Nucleus accumbens (tissue), 56 donors: ENCODE results near the gene DNAAF3.
A peak's percentile ranks its signal among the peaks of the same experiment; 100 is the strongest.

ENCODE experiments used
- DNase-seq, 56 donors: peaks; one replicate each; lab custom pipeline; 2025; lab: John Stamatoyannopoulos, UW

DNAAF3 gene

DNA sequence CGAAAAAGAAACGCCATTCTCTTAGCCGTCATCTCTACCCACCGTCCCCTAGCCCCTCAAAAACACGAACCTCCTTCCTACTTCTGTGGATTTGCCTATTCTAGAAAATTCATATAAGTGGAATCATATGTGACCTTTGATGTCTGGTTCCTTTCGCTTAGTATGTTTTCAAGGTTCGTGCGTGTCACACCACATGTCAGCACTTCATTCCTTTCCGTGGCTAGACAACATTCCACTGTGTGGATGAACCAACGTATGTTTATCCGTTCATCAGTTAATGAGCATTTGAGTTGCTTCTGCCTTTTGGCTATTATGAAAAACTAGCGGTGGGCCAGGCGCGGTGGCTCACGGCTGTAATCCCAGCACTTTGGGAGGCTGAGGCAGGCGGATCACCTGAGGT is 35.0 kb downstream of the DNAAF3 start:
- no peak for DNase-seq

DNA sequence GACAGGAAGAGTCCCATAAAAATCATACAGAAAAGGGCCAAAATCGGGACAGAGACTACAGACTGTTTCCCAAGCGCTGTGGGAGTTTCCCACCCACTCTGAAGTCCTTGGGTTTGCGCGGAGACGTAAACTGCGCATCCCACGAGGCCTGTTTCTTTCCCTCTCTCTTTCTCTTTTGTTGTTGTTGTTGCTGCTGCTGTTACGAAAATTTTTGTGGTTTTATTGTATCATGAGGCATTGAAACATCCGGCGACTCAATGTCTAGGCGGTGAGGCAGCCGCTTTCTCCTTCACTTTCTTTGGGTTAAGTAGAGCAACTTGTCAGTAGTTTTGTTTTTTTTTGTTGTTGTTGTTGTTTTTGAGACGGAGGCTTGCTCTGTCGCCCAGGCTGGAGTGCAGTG is 47.4 kb downstream of the DNAAF3 start:
- DNase-seq, result no peak

DNA sequence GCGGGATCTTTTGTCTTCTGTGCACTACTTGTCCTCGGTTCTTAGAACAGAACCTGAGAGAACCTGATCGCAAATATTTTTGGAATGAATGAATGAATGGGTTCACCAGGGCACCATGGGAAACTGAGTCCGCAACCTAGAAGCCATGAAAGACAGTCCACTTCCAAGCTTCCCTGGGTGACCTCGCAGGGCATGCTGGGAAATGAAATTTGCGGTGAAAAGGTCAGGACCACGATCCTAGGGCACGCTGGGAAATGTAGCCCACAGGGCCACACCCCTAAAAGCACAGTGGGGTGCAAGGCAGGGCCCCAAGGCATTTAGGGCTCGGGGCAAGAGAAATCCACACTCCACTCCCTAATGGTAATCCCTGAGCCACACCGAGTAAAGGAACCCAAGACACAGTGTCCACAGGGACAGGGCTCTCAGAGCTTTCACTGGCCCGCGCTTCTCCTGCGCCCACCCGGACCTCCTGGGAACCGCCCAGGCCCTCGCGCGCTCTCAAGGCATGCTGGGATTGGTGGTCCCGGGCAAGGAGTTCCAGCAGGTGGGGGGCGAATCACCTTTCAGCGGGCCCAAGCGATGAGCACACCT is 47.9 kb downstream of the DNAAF3 start:
- DNase-seq, result peak in 54 of 56 donors; percentile 13 to 89 (median 62)

DNA sequence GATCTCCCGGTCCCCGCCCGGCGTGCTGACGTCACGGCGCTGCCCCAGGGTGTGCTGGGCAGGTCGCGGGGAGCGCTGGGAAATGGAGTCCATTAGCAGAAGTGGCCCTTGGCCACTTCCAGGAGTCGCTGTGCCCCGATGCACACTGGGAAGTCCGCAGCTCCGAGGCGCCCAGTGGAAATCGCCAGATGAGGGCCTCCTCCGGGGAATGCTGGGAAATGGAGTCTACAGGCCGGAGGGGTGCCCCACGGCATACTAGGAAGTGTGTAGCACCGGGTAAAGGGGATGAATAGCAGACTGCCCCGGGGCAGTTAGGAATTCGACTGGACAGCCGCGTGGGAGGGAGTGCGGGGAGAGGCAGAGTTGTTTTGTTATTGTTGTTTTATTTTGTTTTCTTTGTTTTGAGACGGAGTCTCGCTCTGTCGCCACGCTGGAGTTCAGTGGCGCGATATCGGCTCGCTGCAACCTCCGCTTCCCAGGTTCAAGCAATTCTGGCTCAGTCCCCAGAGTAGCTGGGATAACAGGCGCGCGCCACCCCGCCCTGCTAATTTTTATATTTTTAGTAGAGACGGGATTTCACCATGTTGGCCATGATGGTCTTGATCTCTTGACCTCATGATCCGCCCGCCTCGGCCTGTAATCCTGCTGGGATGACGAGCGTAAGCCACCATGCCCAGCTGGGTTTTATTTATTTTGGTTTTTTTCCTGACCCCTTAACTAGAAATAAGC is 48.6 kb downstream of the DNAAF3 start:
- peak; percentile 82 to 99 (median 98) for DNase-seq

DNA sequence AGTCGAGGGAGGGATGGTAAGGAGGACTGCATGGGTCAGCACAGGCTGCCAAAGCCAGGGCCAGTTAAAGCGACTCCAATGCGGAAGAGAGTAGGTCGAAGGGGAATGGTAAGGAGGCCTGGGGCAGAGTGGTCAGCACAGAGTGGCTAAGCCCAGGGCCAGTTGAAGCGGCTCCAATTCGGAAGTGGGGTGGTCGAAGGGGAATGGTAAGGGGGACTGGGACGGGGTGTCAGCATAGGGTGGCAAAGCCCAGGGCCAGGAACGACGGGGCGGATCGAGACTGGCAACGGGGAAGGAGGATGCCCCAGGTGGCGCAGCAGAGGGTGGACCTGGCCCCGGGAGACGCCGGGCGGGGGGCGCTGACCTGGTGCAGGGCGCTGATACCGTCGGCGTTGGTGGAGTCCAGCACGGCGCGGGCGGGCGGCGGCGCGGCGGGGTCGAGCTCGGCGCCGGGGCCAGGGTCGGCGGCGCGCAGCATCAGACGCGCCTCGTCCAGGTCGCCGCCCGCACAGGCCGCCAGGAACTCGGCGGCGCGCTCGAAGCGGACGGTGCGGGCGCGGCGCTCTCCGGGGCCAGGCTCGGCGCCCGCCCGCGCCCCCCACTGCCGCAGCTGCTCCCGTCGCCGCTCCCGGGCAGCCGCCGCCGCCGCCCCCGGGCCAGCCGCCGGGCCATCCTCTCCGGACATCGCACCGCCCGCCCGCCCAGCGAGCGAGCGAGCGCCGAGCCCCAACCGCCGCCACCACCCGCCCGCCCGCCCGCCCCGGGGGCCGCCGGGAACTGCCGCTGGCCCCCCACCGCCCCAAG is 49.4 kb downstream of the DNAAF3 start, which contains the start of gene PPP1R12C:
PPP1R12C (minus strand) TSS at position 779 of the 804 bp plus-strand sequence; CDS start at position 685, 94 bp downstream.
- peak in 8 of 56 donors; percentile 16 to 68 (median 26) for DNase-seq

DNA sequence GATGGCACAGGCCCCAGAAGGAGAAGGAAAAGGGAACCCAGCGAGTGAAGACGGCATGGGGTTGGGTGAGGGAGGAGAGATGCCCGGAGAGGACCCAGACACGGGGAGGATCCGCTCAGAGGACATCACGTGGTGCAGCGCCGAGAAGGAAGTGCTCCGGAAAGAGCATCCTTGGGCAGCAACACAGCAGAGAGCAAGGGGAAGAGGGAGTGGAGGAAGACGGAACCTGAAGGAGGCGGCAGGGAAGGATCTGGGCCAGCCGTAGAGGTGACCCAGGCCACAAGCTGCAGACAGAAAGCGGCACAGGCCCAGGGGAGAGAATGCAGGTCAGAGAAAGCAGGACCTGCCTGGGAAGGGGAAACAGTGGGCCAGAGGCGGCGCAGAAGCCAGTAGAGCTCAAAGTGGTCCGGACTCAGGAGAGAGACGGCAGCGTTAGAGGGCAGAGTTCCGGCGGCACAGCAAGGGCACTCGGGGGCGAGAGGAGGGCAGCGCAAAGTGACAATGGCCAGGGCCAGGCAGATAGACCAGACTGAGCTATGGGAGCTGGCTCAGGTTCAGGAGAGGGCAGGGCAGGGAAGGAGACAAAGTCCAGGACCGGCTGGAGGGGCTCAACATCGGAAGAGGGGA is 50.1 kb downstream of the DNAAF3 start:
- DNase-seq, result peak in 53 of 56 donors; percentile 3 to 84 (median 51)

DNA sequence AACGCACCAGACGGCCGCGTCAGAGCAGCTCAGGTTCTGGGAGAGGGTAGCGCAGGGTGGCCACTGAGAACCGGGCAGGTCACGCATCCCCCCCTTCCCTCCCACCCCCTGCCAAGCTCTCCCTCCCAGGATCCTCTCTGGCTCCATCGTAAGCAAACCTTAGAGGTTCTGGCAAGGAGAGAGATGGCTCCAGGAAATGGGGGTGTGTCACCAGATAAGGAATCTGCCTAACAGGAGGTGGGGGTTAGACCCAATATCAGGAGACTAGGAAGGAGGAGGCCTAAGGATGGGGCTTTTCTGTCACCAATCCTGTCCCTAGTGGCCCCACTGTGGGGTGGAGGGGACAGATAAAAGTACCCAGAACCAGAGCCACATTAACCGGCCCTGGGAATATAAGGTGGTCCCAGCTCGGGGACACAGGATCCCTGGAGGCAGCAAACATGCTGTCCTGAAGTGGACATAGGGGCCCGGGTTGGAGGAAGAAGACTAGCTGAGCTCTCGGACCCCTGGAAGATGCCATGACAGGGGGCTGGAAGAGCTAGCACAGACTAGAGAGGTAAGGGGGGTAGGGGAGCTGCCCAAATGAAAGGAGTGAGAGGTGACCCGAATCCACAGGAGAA is 50.9 kb downstream of the DNAAF3 start:
- peak in 2 of 56 donors; percentile 55 to 76 for DNase-seq

DNA sequence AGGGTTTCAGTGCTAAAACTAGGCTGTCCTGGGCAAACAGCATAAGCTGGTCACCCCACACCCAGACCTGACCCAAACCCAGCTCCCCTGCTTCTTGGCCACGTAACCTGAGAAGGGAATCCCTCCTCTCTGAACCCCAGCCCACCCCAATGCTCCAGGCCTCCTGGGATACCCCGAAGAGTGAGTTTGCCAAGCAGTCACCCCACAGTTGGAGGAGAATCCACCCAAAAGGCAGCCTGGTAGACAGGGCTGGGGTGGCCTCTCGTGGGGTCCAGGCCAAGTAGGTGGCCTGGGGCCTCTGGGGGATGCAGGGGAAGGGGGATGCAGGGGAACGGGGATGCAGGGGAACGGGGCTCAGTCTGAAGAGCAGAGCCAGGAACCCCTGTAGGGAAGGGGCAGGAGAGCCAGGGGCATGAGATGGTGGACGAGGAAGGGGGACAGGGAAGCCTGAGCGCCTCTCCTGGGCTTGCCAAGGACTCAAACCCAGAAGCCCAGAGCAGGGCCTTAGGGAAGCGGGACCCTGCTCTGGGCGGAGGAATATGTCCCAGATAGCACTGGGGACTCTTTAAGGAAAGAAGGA is 51.8 kb downstream of the DNAAF3 start:
- no peak for DNase-seq

DNA sequence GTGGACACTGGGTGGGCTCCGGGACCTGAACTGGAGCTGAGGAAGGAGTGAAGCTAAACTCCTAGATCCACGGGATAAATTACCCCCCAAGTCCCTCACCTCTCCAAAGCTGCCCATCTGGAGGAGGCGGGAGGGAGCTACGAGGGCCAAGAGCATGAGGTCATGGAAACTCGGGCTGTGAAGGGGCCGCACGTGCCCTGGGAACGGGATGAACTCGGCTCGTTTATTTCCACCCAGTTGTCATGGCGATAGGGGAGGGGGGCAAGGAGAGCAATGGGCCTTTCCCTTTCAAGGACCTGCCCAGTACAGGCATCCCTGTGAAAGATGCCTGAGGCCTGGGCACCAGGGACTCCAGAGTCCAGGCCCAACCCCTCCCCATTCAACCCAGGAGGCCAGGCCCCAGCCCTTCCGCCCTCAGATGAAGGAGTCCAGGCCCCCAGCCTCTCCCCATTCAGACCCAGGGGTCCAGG is 52.8 kb downstream of the DNAAF3 start:
- DNase-seq, result peak in 45 of 56 donors; percentile 6 to 82 (median 33)

DNA sequence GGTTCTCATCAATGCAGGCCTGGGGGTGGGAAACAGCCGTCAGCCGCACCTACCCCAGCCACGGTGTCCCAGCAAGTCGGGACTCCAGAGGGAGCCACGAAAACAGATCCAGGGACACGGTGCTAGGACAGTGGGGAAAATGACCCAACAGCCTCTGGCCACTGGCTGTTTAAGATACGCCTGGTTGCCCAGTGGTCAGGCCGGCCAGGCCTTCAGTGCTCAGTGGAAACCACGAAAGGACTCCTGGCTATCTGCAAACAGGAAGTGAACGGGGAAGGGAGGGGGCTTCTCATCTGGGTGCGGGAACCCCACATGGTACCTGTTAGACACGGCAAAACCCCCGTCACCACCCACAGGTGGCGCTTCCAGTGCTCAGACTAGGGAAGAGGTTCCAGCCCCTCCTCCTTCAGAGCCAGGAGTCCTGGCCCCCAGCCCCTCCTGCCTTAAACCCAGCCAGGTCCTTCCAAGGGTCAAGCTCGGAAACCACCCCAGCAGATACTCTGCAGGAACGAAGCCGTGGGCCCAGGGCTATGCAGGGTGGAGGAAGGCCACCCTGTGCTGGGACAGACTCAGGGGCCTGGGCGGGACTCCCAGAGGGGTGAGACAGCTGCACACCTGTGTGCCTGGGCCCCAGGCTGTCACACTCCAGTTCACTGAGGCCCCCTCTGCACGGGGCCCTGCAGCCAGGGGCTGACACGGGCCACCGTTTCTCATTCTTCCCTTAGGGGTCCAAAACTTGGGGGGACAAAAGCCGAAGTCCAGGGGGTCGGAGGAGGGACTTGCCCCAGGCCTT is 53.4 kb downstream of the DNAAF3 start:
- no peak for DNase-seq

DNA sequence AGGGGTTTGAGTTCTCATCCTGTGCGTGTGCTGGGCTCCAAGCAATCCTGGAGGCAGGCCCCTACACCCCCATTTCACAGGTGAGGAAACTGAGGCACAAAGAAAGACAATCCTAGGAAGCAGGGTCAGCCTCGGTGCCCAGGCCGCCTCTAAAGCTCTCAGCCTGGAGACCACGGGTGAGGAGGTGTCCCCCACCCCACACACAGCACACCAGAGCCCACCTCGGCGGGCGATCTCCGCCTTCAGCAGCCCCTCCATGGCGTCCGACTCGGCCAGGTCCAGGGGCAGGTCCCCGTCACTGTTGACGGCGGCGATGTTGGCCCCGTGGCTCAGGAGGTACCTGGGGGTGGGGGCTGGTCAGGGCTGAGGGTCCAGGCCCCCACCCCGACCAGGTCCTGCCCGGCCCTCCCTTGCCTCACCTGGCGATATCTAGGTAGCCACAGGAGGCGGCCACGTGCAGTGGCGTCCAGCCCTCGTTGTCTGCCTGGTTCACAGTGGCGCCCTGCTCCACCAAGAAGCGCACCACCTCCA is 54.1 kb downstream of the DNAAF3 start:
- DNase-seq, result no peak

DNA sequence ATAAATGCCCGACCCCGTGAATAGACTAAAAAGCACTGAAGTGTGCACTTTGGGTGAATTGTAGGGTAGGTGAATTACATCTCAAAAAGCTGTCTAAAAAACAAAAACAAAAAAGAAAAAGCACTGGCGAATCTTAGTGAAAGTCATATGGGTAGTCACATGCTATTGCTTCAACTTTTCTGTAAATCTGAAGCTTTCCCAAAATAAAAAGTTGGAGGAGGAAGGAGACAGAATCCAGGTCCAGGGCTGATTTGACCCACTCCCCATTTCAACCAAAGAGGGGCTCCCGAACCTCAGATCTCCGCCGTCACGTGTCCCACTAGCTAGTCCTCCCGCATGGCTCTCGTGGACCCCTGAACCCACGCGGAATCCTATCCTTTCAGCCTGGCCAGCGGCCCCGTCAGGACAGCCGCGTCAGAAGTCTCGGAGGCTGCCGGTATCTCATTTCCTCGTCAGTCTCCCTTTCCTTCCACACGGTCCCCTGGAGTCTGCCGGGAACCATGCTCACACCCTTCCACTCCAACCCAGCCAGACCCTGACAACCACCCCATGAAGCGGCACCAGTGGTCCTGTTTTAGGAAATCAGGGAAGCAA is 55.1 kb downstream of the DNAAF3 start:
- no peak for DNase-seq

DNA sequence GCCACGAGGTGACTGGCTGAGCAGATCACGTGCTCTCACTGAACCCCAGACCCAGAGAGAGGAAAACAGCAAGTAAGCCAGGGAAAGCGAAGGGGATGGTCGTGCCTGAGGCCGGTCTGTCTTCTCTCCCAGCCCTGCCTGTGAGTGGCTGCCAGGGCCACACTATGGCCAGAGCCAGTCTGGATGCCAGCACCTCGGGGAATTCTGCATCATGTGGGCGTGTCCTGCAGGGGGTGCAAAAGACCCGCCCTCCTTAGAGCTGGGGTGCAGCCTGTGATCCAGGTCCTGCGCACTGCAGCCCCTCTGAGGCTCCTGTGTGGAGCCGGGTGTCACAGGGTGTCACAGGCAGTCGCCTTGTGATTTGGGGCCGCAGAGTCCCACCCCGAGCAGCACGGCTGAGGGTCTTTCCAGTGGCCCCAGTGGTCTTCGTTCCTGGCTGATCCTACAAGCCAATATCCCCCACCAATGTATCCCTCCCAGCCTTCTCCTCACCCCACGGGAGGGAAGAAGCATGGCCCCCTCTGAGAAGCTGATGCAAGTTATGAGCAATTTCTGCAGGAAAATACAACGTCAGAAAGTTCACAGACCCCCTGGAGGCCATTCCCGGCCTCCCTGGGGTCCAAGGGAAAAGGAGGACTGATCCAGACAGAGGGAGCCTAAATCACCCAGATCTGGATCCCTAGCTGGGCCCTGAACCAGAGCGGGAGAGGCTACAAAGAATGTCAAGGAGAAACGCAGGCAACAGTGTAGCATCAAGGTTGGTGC is 56.7 kb downstream of the DNAAF3 start:
- no peak for DNase-seq
